Colonic mucosa (tissue), 4 donors: ENCODE results near the gene AP2A2. TPM values are rescaled to one million over a fixed set of nuclear protein-coding genes. Genes with fewer than 3 reads are reported as not detected.

ENCODE experiments used
- DNase-seq: peaks from one replicate; pipeline ENCODE4 v3.0.0-alpha.2; 2020
- H3K27ac ChIP-seq: fragments of 200-600 bp; one replicate; pipeline ENCODE4 v1.8.0; 2021
- H3K27me3 ChIP-seq: fragments of 200-600 bp; one replicate; pipeline ENCODE4 v1.8.0; 2021
- H3K36me3 ChIP-seq: fragments of 200-600 bp; one replicate; pipeline ENCODE4 v1.8.0; 2021
- H3K4me1 ChIP-seq: fragments of 200-600 bp; one replicate; pipeline ENCODE4 v1.8.0; 2021; ENCODE audit warnings: mild to moderate bottlenecking
- H3K4me3 ChIP-seq: fragments of 200-600 bp; one replicate; pipeline ENCODE4 v1.8.0; 2021
- H3K9ac ChIP-seq, 2 donors: one replicate each; pipeline ENCODE4 v1.7.0; 2013; ENCODE audit warnings: control low read depth in 2 of 2, low read depth in 2 of 2, low read length in 2 of 2
- H3K9me3 ChIP-seq: fragments of 200-600 bp; one replicate; pipeline ENCODE4 v1.8.0; 2021
- CTCF ChIP-seq: fragments of 200-600 bp; IDR thresholded peaks from one replicate; pipeline ENCODE4 v1.8.0; 2022; ENCODE audit warnings: antibody characterized with exemption, mild to moderate bottlenecking
- intact Hi-C: fragments of 100-400 bp; cut with DNase I; formaldehyde crosslinking; loops from one replicate; pipeline ENCODE4 v1.14.1; 2022
- total RNA-seq, 2 donors: library from RNA; stranded (reverse); fragmentation: NEBNext Ultra II Directional in 1 of 2; extraction: Animal tissue kit (Norgen Biotek cat#: 25700) in 1 of 2; gene quantifications; one replicate each; pipeline ENCODE4 v1.2.1, GENCODE V29; 2021
- donor health status: healthy.
- donor health status: DM: no; HTN: no; CAD: no.
- donor health status: DM: no; HTN: no; CAD: no.

Gene AP2A2
- total RNA-seq, 2 donors from 2014 or later: 69.4 to 72.5 TPM

DNA sequence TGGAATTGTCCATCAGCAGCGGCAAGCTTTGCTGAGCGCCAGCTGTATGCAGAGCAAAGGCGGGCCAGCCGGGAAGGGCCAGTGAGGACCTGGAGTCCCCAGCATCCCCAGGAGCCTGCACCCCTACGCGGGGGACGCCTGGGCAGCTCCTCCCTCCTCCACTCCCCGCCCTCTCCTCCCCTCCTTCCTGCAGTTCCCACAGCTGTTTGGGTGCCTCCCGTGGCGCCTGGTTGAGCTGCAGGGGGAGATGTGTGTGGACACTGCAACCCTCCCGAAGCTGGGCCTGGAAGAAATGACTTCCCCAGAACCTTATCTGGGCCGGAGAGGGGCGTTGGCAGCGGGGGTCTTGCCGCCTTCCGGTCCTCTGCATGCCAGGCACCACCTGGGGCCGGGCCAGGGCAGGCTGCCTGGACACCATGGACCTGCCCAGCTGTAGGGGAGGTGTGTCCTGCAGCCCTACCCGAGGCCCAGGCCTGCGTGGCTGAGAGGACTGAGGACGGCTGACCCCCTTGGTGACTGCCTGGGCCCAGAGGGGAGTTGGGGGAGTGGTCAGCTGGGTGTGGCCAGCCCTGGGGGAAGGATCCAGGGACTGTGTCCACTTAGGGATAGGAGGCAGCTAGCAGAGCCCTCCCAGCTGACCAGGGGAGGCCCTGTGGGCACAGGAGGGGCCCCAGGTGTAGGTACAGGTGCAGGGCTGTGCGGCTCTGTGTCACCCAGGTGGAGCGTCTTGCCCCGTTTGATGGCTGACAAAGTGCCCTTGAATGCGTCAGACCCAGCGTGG, 127.6 kb downstream of the AP2A2 start:
- no peaks in the 10 kb centered on the region for H3K36me3 ChIP-seq
- peak overlapping the region; percentile 37 for H3K4me3 ChIP-seq
- peaks cover 7% of the 10 kb centered on the region for H3K27me3 ChIP-seq
- H3K27ac ChIP-seq: peak overlapping the region; percentile 93
- intact Hi-C loops: loop anchor here (5.0 kb wide), 2 partner anchors 131 to 206 kb away; no protein-coding TSS in a partner anchor
- DNase-seq: peak; percentile 66
- no peaks in the 10 kb centered on the region for H3K9me3 ChIP-seq
- no peak for TF ChIP-seq CTCF
- H3K9ac ChIP-seq: peak overlapping the region; percentile 66 to 82
- H3K4me1 ChIP-seq: peaks cover 5% of the 10 kb centered on the region

GRCh38 chr11:1054143-1055108, 128.8 kb downstream of the AP2A2 start:
- Histone ChIP-seq H3K27ac (peak overlapping the region; percentile 93), H3K9me3 (no peaks in the 10 kb centered on the region), H3K36me3 (no peaks in the 10 kb centered on the region), H3K27me3 (no peaks in the 10 kb centered on the region), H3K9ac (peak overlapping the region; percentile 66 to 82), H3K4me3 (peak overlapping the region; percentile 37), H3K4me1 (peaks cover 5% of the 10 kb centered on the region)
- TF ChIP-seq CTCF: no peak
- peak; percentile 90 for DNase-seq
- intact Hi-C loops: loop anchor here (5.0 kb wide), 2 partner anchors 132 to 207 kb away; no protein-coding TSS in a partner anchor

- peak overlapping the region; percentile 93 for H3K27ac ChIP-seq
- intact Hi-C loops: no loop called here
- H3K4me3 ChIP-seq: peak overlapping the region; percentile 17
- DNase-seq: no peak
- no peaks in the 10 kb centered on the region for H3K36me3 ChIP-seq
- no peaks in the 10 kb centered on the region for H3K9me3 ChIP-seq
- peak overlapping the region; percentile 50 to 82 for H3K9ac ChIP-seq
- peaks cover 8% of the 10 kb centered on the region for H3K4me1 ChIP-seq
- no peaks in the 10 kb centered on the region for H3K27me3 ChIP-seq
- TF ChIP-seq CTCF: no peak
Measured at GRCh38 chr11:1055109-1055703, 129.5 kb downstream of the AP2A2 start.

- H3K27ac ChIP-seq: no peak overlapping the region
- DNase-seq: no peak
- no peaks in the 10 kb centered on the region for H3K36me3 ChIP-seq
- intact Hi-C loops: no loop called here
- H3K4me1 ChIP-seq: peaks cover 5% of the 10 kb centered on the region
- H3K9me3 ChIP-seq: no peaks in the 10 kb centered on the region
- H3K9ac ChIP-seq: no peak overlapping the region
- no peaks in the 10 kb centered on the region for H3K27me3 ChIP-seq
- TF ChIP-seq CTCF: no peak
- no peak overlapping the region for H3K4me3 ChIP-seq
Measured at GRCh38 chr11:1055990-1056771, 130.5 kb downstream of the AP2A2 start.
